Keratinocyte (primary cell): ENCODE results near the gene DAPK2. TPM values are rescaled to one million over a fixed set of nuclear protein-coding genes. Genes with fewer than 3 reads are reported as not detected.

Experiments used
- DNase-seq: peaks from one replicate; pipeline ENCODE4 v3.0.0-alpha.2; 2011; ENCODE audit warnings: low read depth, missing footprints, low spot score
- FAIRE-seq: peaks from 2 replicates; lab custom pipeline; 2011; peaks lifted over from hg19 to GRCh38; lab: Jason Lieb, UNC
- H2AFZ ChIP-seq: 2 replicates; pipeline ENCODE4 v1.6.0; 2012; ENCODE audit warnings: low read length, control low read depth, inconsistent platforms; ENCODE audit not compliant: control insufficient read depth
- H3K27ac ChIP-seq: 2 replicates; pipeline ENCODE4 v1.5.1; 2011; ENCODE audit warnings: low read length; ENCODE audit not compliant: control insufficient read depth, insufficient read depth
- H3K27me3 ChIP-seq: 3 replicates; pipeline ENCODE4 v1.6.0; 2011; ENCODE audit warnings: low read length; ENCODE audit not compliant: control insufficient read depth, insufficient read depth; ENCODE audit errors: extremely low read depth
- H3K36me3 ChIP-seq, 2 experiments: 2 replicates in 1 of 2; 3 replicates in 1 of 2; pipeline ENCODE4 v1.5.1; 2011; ENCODE audit warnings: low read length in 2 of 2, mild to moderate bottlenecking in 1 of 2; ENCODE audit not compliant: control insufficient read depth in 2 of 2, insufficient read depth in 2 of 2; ENCODE audit errors: extremely low read depth in 1 of 2
- H3K4me1 ChIP-seq: 3 replicates; pipeline ENCODE4 v1.5.1; 2011; ENCODE audit warnings: low read length; ENCODE audit not compliant: control insufficient read depth, insufficient read depth; ENCODE audit errors: extremely low read depth
- H3K4me2 ChIP-seq: 3 replicates; pipeline ENCODE4 v1.6.0; 2011; ENCODE audit warnings: low read depth, low read length; ENCODE audit not compliant: control insufficient read depth, insufficient read depth; ENCODE audit errors: extremely low read depth
- H3K4me3 ChIP-seq, 3 experiments: fragments of 200-600 bp in 1 of 3; sonication (generic) in 1 of 3; 2 replicates in 2 of 3; 3 replicates in 1 of 3; pipeline ENCODE4 v1.5.1; 2011 to 2016; ENCODE audit warnings: low read length in 3 of 3, mild to moderate bottlenecking in 3 of 3, control low read depth in 2 of 3, inconsistent platforms in 1 of 3, low read depth in 1 of 3, mixed read lengths in 1 of 3, mixed run types in 1 of 3, moderate library complexity in 1 of 3; ENCODE audit not compliant: control insufficient read depth in 2 of 3, insufficient read depth in 2 of 3; ENCODE audit errors: extremely low read depth in 1 of 3
- H3K79me2 ChIP-seq: 2 replicates; pipeline ENCODE4 v1.6.0; 2012; ENCODE audit warnings: low read length; ENCODE audit not compliant: control insufficient read depth, insufficient read depth
- H3K9ac ChIP-seq: 3 replicates; pipeline ENCODE4 v1.6.0; 2011; ENCODE audit warnings: low read length; ENCODE audit not compliant: control insufficient read depth, insufficient read depth; ENCODE audit errors: extremely low read depth
- H3K9me1 ChIP-seq: 3 replicates; pipeline ENCODE4 v1.6.0; 2011; ENCODE audit warnings: low read length; ENCODE audit not compliant: control insufficient read depth, insufficient read depth; ENCODE audit errors: extremely low read depth
- H3K9me3 ChIP-seq: 2 replicates; pipeline ENCODE4 v1.5.1; 2012; ENCODE audit warnings: low read depth, low read length; ENCODE audit not compliant: control insufficient read depth
- H4K20me1 ChIP-seq: 3 replicates; pipeline ENCODE4 v1.6.0; 2011; ENCODE audit warnings: low read length; ENCODE audit not compliant: control insufficient read depth, insufficient read depth; ENCODE audit errors: extremely low read depth
- CTCF ChIP-seq, 3 experiments: IDR thresholded peaks in 1 of 3; conservative IDR thresholded peaks in 1 of 3; optimal IDR thresholded peaks in 1 of 3; 2 replicates in 2 of 3; 3 replicates in 1 of 3; pipeline versions ENCODE3 to v1.5.1; 2011; ENCODE audit warnings: low read length in 3 of 3, mild to moderate bottlenecking in 3 of 3, moderate library complexity in 2 of 3, control low read depth in 1 of 3, inconsistent platforms in 1 of 3; ENCODE audit not compliant: insufficient read depth in 2 of 3; ENCODE audit errors: extremely low read depth in 1 of 3
- EZH2 ChIP-seq: IDR thresholded peaks from one replicate; pipeline ENCODE4 v1.6.1; 2012; ENCODE audit warnings: inconsistent platforms, mild to moderate bottlenecking, low read length, moderate library complexity
- dilution Hi-C: fragments of 300-500 bp; cut with MboI; formaldehyde crosslinking; loops from one replicate; pipeline ENCODE4 v1.7.0; 2020; ENCODE audit warnings: low sequenced_read_pairs; ENCODE audit not compliant: extremely low pct_ligation_motif_present
- polyA plus RNA-seq, 5 experiments: library from polyadenylated mRNA; depleted of rRNA in 3 of 5; stranded (reverse) in 3 of 5; stranded (forward) in 1 of 5; unstranded in 1 of 5; fragments of >200 nt; gene quantifications; 1 replicate in 1 of 5; 2 replicates in 3 of 5; 3 replicates in 1 of 5; pipeline versions ENCODE4 v1.2.1 to v1.2.3, GENCODE V29; 2011 to 2012; ENCODE audit warnings: missing spikeins in 2 of 5, low read depth in 1 of 5, low replicate concordance in 1 of 5

DAPK2 gene
- polyA plus RNA-seq, 1 donor (not counting 4 experiments of a cell fraction or from before 2014, with no cell fraction given): 1.4 TPM

DNA sequence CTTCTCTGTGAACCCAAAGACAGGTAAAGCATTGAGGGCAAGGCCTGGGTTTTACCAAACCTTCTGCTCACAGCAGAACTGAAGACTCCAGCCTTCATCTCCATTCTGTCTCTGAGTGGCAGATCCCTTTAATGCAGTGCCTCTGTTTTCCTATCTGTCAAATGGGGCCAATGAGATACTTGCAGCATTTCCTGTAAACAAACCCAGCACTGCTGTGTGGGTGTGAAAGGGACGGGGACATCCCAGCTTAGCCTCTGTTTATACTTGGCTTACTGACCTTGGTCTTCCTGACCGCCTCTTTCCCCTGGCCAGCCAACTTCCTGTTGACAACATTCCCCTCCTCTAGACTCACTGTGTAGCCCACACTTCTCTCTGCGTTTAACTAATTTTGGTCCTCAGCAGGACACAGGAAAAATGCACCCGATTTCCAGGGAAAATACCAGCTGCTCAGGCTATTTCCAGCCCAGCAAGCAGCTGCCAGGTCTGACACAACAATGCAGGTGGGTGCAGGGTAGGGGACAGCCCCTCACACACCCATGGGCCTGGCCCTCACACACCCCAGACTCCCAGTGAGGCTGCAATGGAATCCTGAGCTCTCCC lies 106.7 kb downstream of the DAPK2 start:
- H3K4me2 ChIP-seq: no peak overlapping the region
- H3K79me2 ChIP-seq: no peaks in the 10 kb centered on the region
- TF ChIP-seq CTCF (optimal IDR thresholded peaks at IDR 0.05 in 1 of 3, IDR thresholded peaks at IDR 0.05 in 1 of 3, conservative IDR thresholded peaks at IDR 0.05 in 1 of 3; ENCODE audit: extremely low read depth in 1 of 3, insufficient read depth in 2 of 3, low read length in 3 of 3) (no peak), EZH2 (no peak)
- no peaks in the 10 kb centered on the region for H4K20me1 ChIP-seq
- no peak overlapping the region for H2AFZ ChIP-seq
- FAIRE-seq (no peak), DNase-seq (no peak)
- H3K4me3 ChIP-seq: no peak overlapping the region
- H3K9ac ChIP-seq: no peak overlapping the region
- H3K4me1 ChIP-seq: no peaks in the 10 kb centered on the region
- no peaks in the 10 kb centered on the region for H3K9me3 ChIP-seq
- no peak overlapping the region for H3K27ac ChIP-seq
- H3K36me3 ChIP-seq: no peaks in the 10 kb centered on the region
- dilution Hi-C loops: no loop called here
- H3K9me1 ChIP-seq: no peaks in the 10 kb centered on the region
- H3K27me3 ChIP-seq: no peaks in the 10 kb centered on the region

- dilution Hi-C loops: no loop called here
- Histone ChIP-seq H2AFZ (no peak overlapping the region), H3K4me3 (no peak overlapping the region), H3K27me3 (no peaks in the 10 kb centered on the region), H3K4me1 (no peaks in the 10 kb centered on the region), H3K4me2 (no peak overlapping the region), H4K20me1 (no peaks in the 10 kb centered on the region), H3K27ac (no peak overlapping the region), H3K9me3 (no peaks in the 10 kb centered on the region), H3K36me3 (no peaks in the 10 kb centered on the region), H3K9me1 (no peaks in the 10 kb centered on the region), H3K9ac (no peak overlapping the region), H3K79me2 (no peaks in the 10 kb centered on the region)
- no peak for TF ChIP-seq EZH2
- no peak for TF ChIP-seq CTCF (optimal IDR thresholded peaks at IDR 0.05 in 1 of 3, IDR thresholded peaks at IDR 0.05 in 1 of 3, conservative IDR thresholded peaks at IDR 0.05 in 1 of 3; ENCODE audit: extremely low read depth in 1 of 3, insufficient read depth in 2 of 3, low read length in 3 of 3)
- no peak for FAIRE-seq
- DNase-seq: no peak
Measured at GRCh38 chr15:63938486-63939061, 107.7 kb downstream of the DAPK2 start.
